Measurements from ENCODE around the gene OPHN1. TPM values are rescaled to one million over a fixed set of nuclear protein-coding genes. Genes with fewer than 3 reads are reported as not detected.

OPHN1 gene
- total RNA-seq, 4 donors from 2014 or later, result 5.1 to 11.2 (median 8.0) TPM

- no peaks in the 10 kb centered on the region for H3K4me1 ChIP-seq
- TF ChIP-seq CTCF (IDR thresholded peaks at IDR 0.05) (no peak), POLR2AphosphoS5 (IDR thresholded peaks at IDR 0.05) (no peak), POLR2A (IDR thresholded peaks at IDR 0.05; ENCODE audit: low read depth) (no peak), EP300 (IDR thresholded peaks at IDR 0.05) (no peak)
- H3K4me3 ChIP-seq, result no peak overlapping the region
- intact Hi-C loops (cut with DNase I), result loop anchor here (10.0 kb wide), 1 partner anchor 1089 kb away; no protein-coding TSS in a partner anchor
- no peak overlapping the region for H3K27ac ChIP-seq (replicated peaks in 1 of 4)
- no peaks in the 10 kb centered on the region for H3K9me3 ChIP-seq
- peaks cover 0 to 16% (median 4%) of the 10 kb centered on the region in 4 donors for H3K36me3 ChIP-seq
- H3K27me3 ChIP-seq, result no peaks in the 10 kb centered on the region
- DNase-seq (ENCODE audit: extremely low spot score), result no peak
Measured at GRCh38 chrX:68195561-68195960, 237.7 kb downstream of the OPHN1 start.

- no peak for DNase-seq (ENCODE audit: extremely low spot score)
- H3K9me3 ChIP-seq, result no peaks in the 10 kb centered on the region
- TF ChIP-seq POLR2AphosphoS5 (IDR thresholded peaks at IDR 0.05) (no peak), POLR2A (IDR thresholded peaks at IDR 0.05; ENCODE audit: low read depth) (no peak), EP300 (IDR thresholded peaks at IDR 0.05) (no peak), CTCF (IDR thresholded peaks at IDR 0.05) (no peak)
- peaks cover 0 to 16% (median 4%) of the 10 kb centered on the region in 4 donors for H3K36me3 ChIP-seq
- 62% methylated on average over 2 of the region's 2 CpGs for WGBS
- H3K27ac ChIP-seq (replicated peaks in 1 of 4), result no peak overlapping the region
- intact Hi-C loops (cut with DNase I), result loop anchor here (10.0 kb wide), 1 partner anchor 1091 kb away; no protein-coding TSS in a partner anchor
- no peak overlapping the region for H3K4me3 ChIP-seq
- H3K4me1 ChIP-seq, result no peaks in the 10 kb centered on the region
- H3K27me3 ChIP-seq, result no peaks in the 10 kb centered on the region
Measured at GRCh38 chrX:68193786-68194185, 239.5 kb downstream of the OPHN1 start.

- WGBS, result 59% methylated on average over 3 of the region's 3 CpGs
- H3K4me1 ChIP-seq, result no peaks in the 10 kb centered on the region
- TF ChIP-seq EP300 (IDR thresholded peaks at IDR 0.05), result no peak
- no peak for TF ChIP-seq POLR2A (IDR thresholded peaks at IDR 0.05; ENCODE audit: low read depth)
- no peak for TF ChIP-seq POLR2AphosphoS5 (IDR thresholded peaks at IDR 0.05)
- TF ChIP-seq CTCF (IDR thresholded peaks at IDR 0.05), result no peak
- DNase-seq (ENCODE audit: extremely low spot score), result no peak
- intact Hi-C loops (cut with DNase I), result loop anchor here (10.0 kb wide), 1 partner anchor 1092 kb away; no protein-coding TSS in a partner anchor
- no peaks in the 10 kb centered on the region for H3K27me3 ChIP-seq
- H3K36me3 ChIP-seq, result peaks cover 0 to 16% (median 4%) of the 10 kb centered on the region in 4 donors
- no peak overlapping the region for H3K4me3 ChIP-seq
- no peak overlapping the region for H3K27ac ChIP-seq (replicated peaks in 1 of 4)
- no peaks in the 10 kb centered on the region for H3K9me3 ChIP-seq
Measured at GRCh38 chrX:68193234-68193633, 240.1 kb downstream of the OPHN1 start.

GRCh38 chrX:68190799-68191198 lies 242.5 kb downstream of the OPHN1 start:
- intact Hi-C loops (cut with DNase I), result loop anchor here (10.0 kb wide), 1 partner anchor 1094 kb away; no protein-coding TSS in a partner anchor
- WGBS, result 53% methylated on average over 2 of the region's 2 CpGs

More at GRCh38 chrX:68190799-68191198, 242.5 kb downstream of the OPHN1 start:
- no peak for DNase-seq (ENCODE audit: extremely low spot score)
- Histone ChIP-seq H3K9me3 (no peaks in the 10 kb centered on the region), H3K36me3 (peaks cover 0 to 12% (median 4%) of the 10 kb centered on the region in 4 donors), H3K27me3 (no peaks in the 10 kb centered on the region), H3K27ac (replicated peaks in 1 of 4) (no peak overlapping the region), H3K4me1 (no peaks in the 10 kb centered on the region), H3K4me3 (no peak overlapping the region)
- TF ChIP-seq EP300 (IDR thresholded peaks at IDR 0.05), result no peak
- TF ChIP-seq CTCF (IDR thresholded peaks at IDR 0.05), result no peak
- no peak for TF ChIP-seq POLR2AphosphoS5 (IDR thresholded peaks at IDR 0.05)
- no peak for TF ChIP-seq POLR2A (IDR thresholded peaks at IDR 0.05; ENCODE audit: low read depth)
